ENCODE results near the gene C1QL2.

Gene C1QL2

GRCh38 chr2:119180892-119181291 is 22.3 kb upstream of the C1QL2 start:
- intact Hi-C loops (cut with DNase I), result no loop called here
- peak in 1 of 10 donors; percentile 49 for DNase-seq

GRCh38 chr2:119179991-119180390 is 21.4 kb upstream of the C1QL2 start:
- intact Hi-C loops (cut with DNase I), result loop anchor here (10.0 kb wide), 1 partner anchor 295 kb away; no protein-coding TSS in a partner anchor
- peak in 1 of 10 donors; percentile 18 for DNase-seq

- DNase-seq, result peak in 1 of 10 donors; percentile 55
- intact Hi-C loops (cut with DNase I), result loop anchor here (10.0 kb wide), 1 partner anchor 294 kb away; no protein-coding TSS in a partner anchor
Observed at GRCh38 chr2:119179202-119179601, 20.7 kb upstream of the C1QL2 start.

- intact Hi-C loops (cut with DNase I), result loop anchor here (10.0 kb wide), 1 partner anchor 294 kb away; no protein-coding TSS in a partner anchor
Observed at GRCh38 chr2:119178776-119179175, 20.2 kb upstream of the C1QL2 start.

GRCh38 chr2:119177838-119178190 is 19.3 kb upstream of the C1QL2 start:
- intact Hi-C loops (cut with DNase I), result loop anchor here (10.0 kb wide), 1 partner anchor 293 kb away; no protein-coding TSS in a partner anchor

More at GRCh38 chr2:119178776-119179175, 20.2 kb upstream of the C1QL2 start:
- DNase-seq, result peak in 2 of 10 donors; percentile 59 to 73

GRCh38 chr2:119177171-119177837 is 18.8 kb upstream of the C1QL2 start:
- peak in 2 of 10 donors; percentile 54 to 69 for DNase-seq
- intact Hi-C loops (cut with DNase I), result loop anchor here (10.0 kb wide), 1 partner anchor 293 kb away; no protein-coding TSS in a partner anchor

More at GRCh38 chr2:119177838-119178190, 19.3 kb upstream of the C1QL2 start:
- peak in 2 of 10 donors; percentile 24 to 32 for DNase-seq

- peak in 1 of 10 donors; percentile 9 for DNase-seq
- intact Hi-C loops (cut with DNase I), result loop anchor here (10.0 kb wide), 1 partner anchor 291 kb away; no protein-coding TSS in a partner anchor
Observed at GRCh38 chr2:119175517-119175916, 17.0 kb upstream of the C1QL2 start.

GRCh38 chr2:119174993-119175347 is 16.4 kb upstream of the C1QL2 start:
- intact Hi-C loops (cut with DNase I), result loop anchor here (10.0 kb wide), 1 partner anchor 290 kb away; no protein-coding TSS in a partner anchor
- DNase-seq, result peak in 1 of 10 donors; percentile 26

GRCh38 chr2:119174216-119174992 is 15.9 kb upstream of the C1QL2 start:
- DNase-seq, result peak in 7 of 10 donors; percentile 18 to 88 (median 49)
- intact Hi-C loops (cut with DNase I), result loop anchor here (10.0 kb wide), 1 partner anchor 290 kb away; no protein-coding TSS in a partner anchor

- intact Hi-C loops (cut with DNase I), result loop anchor here (10.0 kb wide), 1 partner anchor 289 kb away; no protein-coding TSS in a partner anchor
- DNase-seq, result peak in 2 of 10 donors; percentile 20 to 55
Observed at GRCh38 chr2:119173556-119174060, 15.1 kb upstream of the C1QL2 start.

- intact Hi-C loops (cut with DNase I), result loop anchor here (10.0 kb wide), 1 partner anchor 286 kb away; no protein-coding TSS in a partner anchor
- peak in 1 of 10 donors; percentile 67 for DNase-seq
Observed at GRCh38 chr2:119170504-119170903, 12.0 kb upstream of the C1QL2 start.

GRCh38 chr2:119169717-119170116 is 11.2 kb upstream of the C1QL2 start:
- intact Hi-C loops (cut with DNase I), result loop anchor here (10.0 kb wide), 1 partner anchor 285 kb away; no protein-coding TSS in a partner anchor
- peak in 1 of 10 donors; percentile 48 for DNase-seq

GRCh38 chr2:119160361-119160990 is 1.9 kb upstream of the C1QL2 start:
- intact Hi-C loops (cut with DNase I), result no loop called here
- no peak for DNase-seq

GRCh38 chr2:119157850-119158511 is 570 bp downstream of the C1QL2 start:
- DNase-seq, result peak in 1 of 10 donors; percentile 87
- intact Hi-C loops (cut with DNase I), result no loop called here

- no peak for DNase-seq
- intact Hi-C loops (cut with DNase I), result no loop called here
Observed at GRCh38 chr2:119156891-119157773, 1.4 kb downstream of the C1QL2 start.

- DNase-seq, result no peak
- intact Hi-C loops (cut with DNase I), result no loop called here
Observed at GRCh38 chr2:119156105-119156890, 2.3 kb downstream of the C1QL2 start.

GRCh38 chr2:119155633-119156032 is 2.9 kb downstream of the C1QL2 start:
- intact Hi-C loops (cut with DNase I), result no loop called here
- no peak for DNase-seq

- intact Hi-C loops (cut with DNase I), result no loop called here
- DNase-seq, result no peak
Observed at GRCh38 chr2:119154076-119154475, 4.5 kb downstream of the C1QL2 start.

All from posterior cingulate gyrus (tissue), 11 donors.